Neural progenitor cell (in vitro differentiated cells): ENCODE measurements around the gene ADRA1B. TPM values are rescaled to one million over a fixed set of nuclear protein-coding genes. Genes with fewer than 3 reads are reported as not detected.
A peak's percentile ranks its signal among the peaks of the same experiment; 100 is the strongest.

Source experiments
- DNase-seq: peaks from one replicate; pipeline ENCODE4 v3.0.0-alpha.2; 2016; ENCODE audit warnings: low spot score
- H2AFZ ChIP-seq: fragments of 200-600 bp; sonication (generic); replicated peaks from 2 replicates; pipeline ENCODE4 v1.6.1; 2016; ENCODE audit warnings: antibody characterized with exemption
- H3F3A ChIP-seq: fragments of 200-600 bp; sonication (generic); 2 replicates; pipeline ENCODE4 v1.6.1; 2016; ENCODE audit warnings: antibody characterized with exemption, low read depth
- H3K27ac ChIP-seq: fragments of 200-600 bp; sonication (generic); 2 replicates; pipeline ENCODE4 v1.5.1; 2016; ENCODE audit warnings: mild to moderate bottlenecking
- H3K27me3 ChIP-seq: fragments of 200-600 bp; sonication (generic); 2 replicates; pipeline ENCODE4 v1.6.1; 2016; ENCODE audit warnings: mild to moderate bottlenecking, moderate library complexity
- H3K36me3 ChIP-seq: fragments of 200-600 bp; sonication (generic); 2 replicates; pipeline ENCODE4 v1.5.1; 2016
- H3K4me1 ChIP-seq: fragments of 200-600 bp; sonication (generic); 2 replicates; pipeline ENCODE4 v1.6.1; 2016; ENCODE audit warnings: mixed run types
- H3K4me2 ChIP-seq: fragments of 200-600 bp; sonication (generic); 2 replicates; pipeline ENCODE4 v1.6.1; 2016
- H3K4me3 ChIP-seq: fragments of 200-600 bp; sonication (generic); 2 replicates; pipeline ENCODE4 v1.5.1; 2016
- H3K79me2 ChIP-seq: fragments of 200-600 bp; sonication (generic); 2 replicates; pipeline ENCODE4 v1.6.1; 2016; ENCODE audit warnings: low read depth
- H3K9ac ChIP-seq: fragments of 200-600 bp; sonication (generic); 2 replicates; pipeline ENCODE4 v1.6.1; 2016
- H3K9me3 ChIP-seq: fragments of 200-600 bp; sonication (generic); 2 replicates; pipeline ENCODE4 v1.5.1; 2016; ENCODE audit warnings: low read depth
- H4K20me1 ChIP-seq: fragments of 200-600 bp; sonication (generic); 2 replicates; pipeline ENCODE4 v1.6.1; 2016; ENCODE audit warnings: low read depth
- H3K27ac Mint-ChIP-seq: 3 replicates; pipeline ENCODE4 v1.8.0; 2021; ENCODE audit warnings: mixed read lengths
- H3K27me3 Mint-ChIP-seq: 2 replicates; pipeline ENCODE4 v1.8.0; 2022; ENCODE audit warnings: low read depth, mild to moderate bottlenecking, inconsistent platforms, moderate library complexity, mixed read lengths; ENCODE audit not compliant: insufficient read depth
- H3K36me3 Mint-ChIP-seq: 3 replicates; pipeline ENCODE4 v1.8.0; 2021; ENCODE audit warnings: mixed read lengths
- H3K4me1 Mint-ChIP-seq: 3 replicates; pipeline ENCODE4 v1.8.0; 2021; ENCODE audit warnings: mixed read lengths
- H3K4me3 Mint-ChIP-seq: 3 replicates; pipeline ENCODE4 v1.8.0; 2021; ENCODE audit warnings: mild to moderate bottlenecking, moderate library complexity, mixed read lengths
- H3K9me3 Mint-ChIP-seq: 3 replicates; pipeline ENCODE4 v1.8.0; 2020; ENCODE audit warnings: mixed read lengths
- CTCF ChIP-seq: fragments of 200-600 bp; sonication (generic); IDR thresholded peaks from 2 replicates; pipeline ENCODE4 v1.5.1; 2017; ENCODE audit warnings: antibody characterized with exemption, mild to moderate bottlenecking
- EZH2 ChIP-seq: fragments of 200-600 bp; sonication (generic); IDR thresholded peaks from 2 replicates; pipeline ENCODE4 v1.6.1; 2017; ENCODE audit warnings: antibody characterized with exemption, mild to moderate bottlenecking, moderate library complexity
- EZH2phosphoT487 ChIP-seq: fragments of 200-600 bp; sonication (generic); IDR thresholded peaks from 2 replicates; pipeline ENCODE4 v1.6.1; 2017; ENCODE audit warnings: antibody characterized with exemption
- total RNA-seq: library from RNA; depleted of rRNA; stranded (reverse); fragments of >200 nt; gene quantifications from 2 replicates; pipeline ENCODE4 v1.2.3, GENCODE V29; 2015; ENCODE audit warnings: low replicate concordance

The ADRA1B gene
- total RNA-seq, 1 donor from 2014 or later: not detected

- Histone ChIP-seq H3K9ac (no peak overlapping the region), H3K4me1 (peaks cover 12% of the 10 kb centered on the region), H3K79me2 (no peaks in the 10 kb centered on the region), H3K27ac (no peak overlapping the region), H3K36me3 (no peaks in the 10 kb centered on the region), H3F3A (peaks cover 6% of the 10 kb centered on the region), H4K20me1 (no peaks in the 10 kb centered on the region), H3K9me3 (no peaks in the 10 kb centered on the region), H2AFZ (no peak overlapping the region), H3K4me3 (no peak overlapping the region), H3K27me3 (no peaks in the 10 kb centered on the region), H3K4me2 (no peak overlapping the region)
- Mint-ChIP-seq H3K27ac (no peak overlapping the region), H3K9me3 (no peaks in the 10 kb centered on the region), H3K4me3 (no peak overlapping the region), H3K27me3 (peaks cover 3% of the 10 kb centered on the region), H3K36me3 (no peaks in the 10 kb centered on the region), H3K4me1 (peaks cover 4% of the 10 kb centered on the region)
- TF ChIP-seq CTCF (no peak), EZH2 (no peak), EZH2phosphoT487 (no peak)
- DNase-seq: no peak
Observed at GRCh38 chr5:159936686-159937329, 20.5 kb downstream of the ADRA1B start.

- H2AFZ ChIP-seq: no peak overlapping the region
- no peaks in the 10 kb centered on the region for H3K9me3 Mint-ChIP-seq
- no peak for DNase-seq
Observed at GRCh38 chr5:159937580-159937979, 21.3 kb downstream of the ADRA1B start.

DNA sequence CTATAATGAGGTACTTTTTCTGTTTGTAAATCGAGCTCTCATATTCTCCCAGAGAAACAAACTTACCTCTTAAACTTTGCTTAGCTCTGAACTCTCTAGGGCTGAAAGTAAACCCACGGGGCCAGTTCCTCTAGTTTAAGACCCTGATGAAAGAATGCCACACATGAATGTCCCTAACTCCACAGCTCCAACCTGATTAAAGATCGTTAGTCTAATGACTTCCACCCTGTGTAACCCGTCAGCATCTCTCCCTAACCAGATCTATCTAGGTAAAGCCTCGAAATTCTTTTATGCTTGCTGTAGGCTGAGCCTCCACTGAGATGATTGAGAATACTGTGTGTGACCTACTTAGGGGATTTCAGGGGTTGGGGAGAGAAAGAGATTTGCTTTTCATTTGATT, 27.0 kb downstream of the ADRA1B start:
- no peak overlapping the region for H2AFZ ChIP-seq
- no peak overlapping the region for H3K9ac ChIP-seq
- H3K4me2 ChIP-seq: no peak overlapping the region
- Mint-ChIP-seq H3K27me3 (no peaks in the 10 kb centered on the region), H3K4me1 (peaks cover 7% of the 10 kb centered on the region), H3K9me3 (no peaks in the 10 kb centered on the region), H3K27ac (peak overlapping the region; percentile 47), H3K36me3 (no peaks in the 10 kb centered on the region), H3K4me3 (no peak overlapping the region)
- DNase-seq: peak; percentile 47
- peaks cover 6% of the 10 kb centered on the region for H3F3A ChIP-seq
- TF ChIP-seq EZH2phosphoT487: no peak
- TF ChIP-seq CTCF: no peak
- TF ChIP-seq EZH2: no peak
- H3K9me3 ChIP-seq: no peaks in the 10 kb centered on the region
- H3K79me2 ChIP-seq: no peaks in the 10 kb centered on the region
- no peaks in the 10 kb centered on the region for H4K20me1 ChIP-seq
- H3K27ac ChIP-seq: peak overlapping the region; percentile 30
- no peak overlapping the region for H3K4me3 ChIP-seq
- peaks cover 16% of the 10 kb centered on the region for H3K4me1 ChIP-seq
- H3K27me3 ChIP-seq: no peaks in the 10 kb centered on the region
- H3K36me3 ChIP-seq: no peaks in the 10 kb centered on the region

More at GRCh38 chr5:159937580-159937979, 21.3 kb downstream of the ADRA1B start:
- H3K36me3 ChIP-seq: no peaks in the 10 kb centered on the region
- H3K4me3 Mint-ChIP-seq: no peak overlapping the region
- no peaks in the 10 kb centered on the region for H3K79me2 ChIP-seq
- H3K27ac Mint-ChIP-seq: no peak overlapping the region
- no peaks in the 10 kb centered on the region for H3K36me3 Mint-ChIP-seq
- no peak overlapping the region for H3K27ac ChIP-seq
- TF ChIP-seq EZH2: no peak
- no peak for TF ChIP-seq EZH2phosphoT487
- no peak for TF ChIP-seq CTCF
- H4K20me1 ChIP-seq: no peaks in the 10 kb centered on the region
- H3K27me3 ChIP-seq: no peaks in the 10 kb centered on the region
- no peak overlapping the region for H3K9ac ChIP-seq
- no peaks in the 10 kb centered on the region for H3K9me3 ChIP-seq
- peaks cover 6% of the 10 kb centered on the region for H3F3A ChIP-seq
- peaks cover 4% of the 10 kb centered on the region for H3K4me1 Mint-ChIP-seq
- no peak overlapping the region for H3K4me2 ChIP-seq
- peaks cover 12% of the 10 kb centered on the region for H3K4me1 ChIP-seq
- H3K4me3 ChIP-seq: no peak overlapping the region
- H3K27me3 Mint-ChIP-seq: no peaks in the 10 kb centered on the region
